Aorta (tissue), 5 donors: Measurements from ENCODE around the gene TMEM190. TPM values are rescaled to one million over a fixed set of nuclear protein-coding genes. Genes with fewer than 3 reads are reported as not detected.
"Not testable (repeated sequence)": the region's sequence is repeated elsewhere in the genome, so short reads cannot be mapped to it uniquely, and the experiment has no call there.

Experiments
- ATAC-seq: fragments of 200-7000 bp; cut with Tn5 transposase; one replicate; pipeline ENCODE4 v1.9.1; 2022; ENCODE audit warnings: moderate library complexity; ENCODE audit not compliant: low FRiP score
- DNase-seq, 2 donors: peaks; one replicate each; pipeline ENCODE4 v3.0.0-alpha.2; 2020
- H3K27ac ChIP-seq, 2 donors: one replicate each; pipeline ENCODE4 v1.5.1; 2013; ENCODE audit warnings: low read length in 2 of 2, mild to moderate bottlenecking in 2 of 2, moderate library complexity in 2 of 2, control low read depth in 1 of 2, inconsistent platforms in 1 of 2, low read depth in 1 of 2
- H3K27me3 ChIP-seq, 2 donors: one replicate each; pipeline ENCODE4 v1.6.1; 2013; ENCODE audit warnings: control low read depth in 1 of 2, low read length in 1 of 2, mild to moderate bottlenecking in 1 of 2, moderate library complexity in 1 of 2; ENCODE audit not compliant: insufficient read depth in 2 of 2, control insufficient read depth in 1 of 2
- H3K36me3 ChIP-seq, 2 donors: one replicate each; pipeline ENCODE4 v1.6.1; 2013; ENCODE audit warnings: control low read depth in 1 of 2, low read length in 1 of 2, mild to moderate bottlenecking in 1 of 2; ENCODE audit not compliant: insufficient read depth in 2 of 2, control insufficient read depth in 1 of 2
- H3K4me1 ChIP-seq, 2 donors: one replicate each; pipeline ENCODE4 v1.6.1; 2013; ENCODE audit warnings: low read length in 2 of 2, control low read depth in 1 of 2, mild to moderate bottlenecking in 1 of 2, moderate library complexity in 1 of 2; ENCODE audit not compliant: insufficient read depth in 2 of 2, control insufficient read depth in 1 of 2
- H3K4me3 ChIP-seq, 2 donors: one replicate each; pipeline ENCODE4 v1.5.1; 2013; ENCODE audit warnings: low read length in 2 of 2, control low read depth in 1 of 2, mild to moderate bottlenecking in 1 of 2
- H3K9me3 ChIP-seq: one replicate; pipeline ENCODE4 v1.6.1; 2013; ENCODE audit warnings: mild to moderate bottlenecking, low read length; ENCODE audit not compliant: control insufficient read depth
- WGBS, 2 donors: extraction: QIAGEN DNeasy Blood & Tissue Kit; methylation state at CpG; one replicate each; pipeline ENCODE4 v1.1.7; 2013; 5-methylcytosine and 5-hydroxymethylcytosine counted together
- intact Hi-C, 2 donors: fragments of 100-400 bp; cut with DNase I; formaldehyde crosslinking; loops; one replicate each; pipeline versions ENCODE4 v1.14.2 to v1.15.0; 2022
- polyA plus RNA-seq, 2 donors: library from polyadenylated mRNA; stranded (reverse); fragments of 200-250 nt; gene quantifications; one replicate each; pipeline ENCODE4 v1.2.3, GENCODE V29; 2013
- total RNA-seq, 2 donors: library from RNA; stranded (reverse); fragmentation: NEBNext Ultra II Directional; extraction: Animal tissue kit (Norgen Biotek cat#: 25700); gene quantifications; one replicate each; pipeline ENCODE4 v1.2.1, GENCODE V29; 2021
- donor health status: healthy with polysubstance abuse.
- donor health status: Bipolar disorder and iron deficiency.
- donor health status: DM: no; HTN: no; CAD: no.
- donor health status: DM: no; HTN: no; CAD: no.
- donor health status: DM: yes; HTN: yes; CAD: no.

Gene TMEM190
- total and polyA plus RNA-seq, 4 donors, result not detected

- peak overlapping the region; percentile 24 to 81 for H3K27ac ChIP-seq
- H3K9me3 ChIP-seq, result no peaks in the 10 kb centered on the region
- no peaks in the 10 kb centered on the region for H3K36me3 ChIP-seq
- peak overlapping the region; percentile 40 to 58 for H3K4me3 ChIP-seq
- ATAC-seq (peak; percentile 2), DNase-seq (peak; percentile 60 to 83)
- no peaks in the 10 kb centered on the region for H3K27me3 ChIP-seq
- intact Hi-C loops, result loop anchor here in 1 of 2 donors (1.0 kb wide), 1 partner anchor 22 kb away; the partner anchor contains the start of gene RPL28
- 10 to 11% methylated on average over 35 of the region's 35 CpGs for WGBS, 2 donors
- H3K4me1 ChIP-seq, result peaks cover 0 to 2% of the 10 kb centered on the region in 2 donors
Measured at GRCh38 chr19:55406826-55407549, 30.4 kb downstream of the TMEM190 start.

GRCh38 chr19:55407550-55407799, 30.8 kb downstream of the TMEM190 start, which contains the start of gene UBE2S:
UBE2S (minus strand) TSS chr19:55407788; CDS start chr19:55407589, 199 bp downstream.
- WGBS, 2 donors, result 2 to 3% methylated on average over 36 of the region's 36 CpGs
- not testable (repeated sequence) for H3K9me3 ChIP-seq, H3K4me1 ChIP-seq, ATAC-seq, H3K36me3 ChIP-seq, DNase-seq, H3K27me3 ChIP-seq
- intact Hi-C loops, result loop anchor here in 1 of 2 donors (1.0 kb wide), 1 partner anchor 22 kb away; the partner anchor contains the start of gene RPL28
- H3K27ac ChIP-seq, result peak within 1 kb of the TSS; percentile 24 to 81
- peak within 1 kb of the TSS; percentile 40 to 58 for H3K4me3 ChIP-seq

- Histone ChIP-seq H3K27me3 (no peaks in the 10 kb centered on the region), H3K4me3 (peak overlapping the region; percentile 20 to 58), H3K27ac (peak overlapping the region in 1 of 2 donors; percentile 81), H3K9me3 (no peaks in the 10 kb centered on the region), H3K36me3 (no peaks in the 10 kb centered on the region), H3K4me1 (peaks cover 0 to 2% of the 10 kb centered on the region in 2 donors)
- ATAC-seq, result peak; percentile 97
- DNase-seq, result peak; percentile 99
- intact Hi-C loops, result loop anchor here in 1 of 2 donors (1.0 kb wide), 1 partner anchor 23 kb away; the partner anchor contains the start of gene RPL28
- 0 to 1% methylated on average over 63 to 72 of the region's 72 CpGs for WGBS, 2 donors
Measured at GRCh38 chr19:55407800-55408532, 31.3 kb downstream of the TMEM190 start.

GRCh38 chr19:55408533-55408872, 31.9 kb downstream of the TMEM190 start:
- WGBS, 2 donors, result 60 to 66% methylated on average over 9 of the region's 9 CpGs
- intact Hi-C loops, result no loop called here
- ATAC-seq, result no peak

GRCh38 chr19:55409179-55409578, 32.6 kb downstream of the TMEM190 start:
- H3K9me3 ChIP-seq, intact Hi-C loops, H3K27ac ChIP-seq, ATAC-seq, H3K4me1 ChIP-seq, H3K27me3 ChIP-seq, DNase-seq, H3K36me3 ChIP-seq, H3K4me3 ChIP-seq: not testable (repeated sequence)
- WGBS, 2 donors, result 97% methylated on average over 8 of the region's 8 CpGs

More at GRCh38 chr19:55408533-55408872, 31.9 kb downstream of the TMEM190 start:
- Histone ChIP-seq H3K36me3 (no peaks in the 10 kb centered on the region), H3K27ac (peak overlapping the region in 1 of 2 donors; percentile 77), H3K27me3 (no peaks in the 10 kb centered on the region), H3K9me3 (no peaks in the 10 kb centered on the region), H3K4me3 (peak overlapping the region in 1 of 2 donors; percentile 20), H3K4me1 (peaks cover 0 to 2% of the 10 kb centered on the region in 2 donors)
- DNase-seq, result no peak

- Histone ChIP-seq H3K27ac (no peak overlapping the region), H3K4me1 (peaks cover 0 to 2% of the 10 kb centered on the region in 2 donors), H3K9me3 (no peaks in the 10 kb centered on the region), H3K27me3 (no peaks in the 10 kb centered on the region), H3K4me3 (no peak overlapping the region), H3K36me3 (no peaks in the 10 kb centered on the region)
- DNase-seq, result no peak
- intact Hi-C loops, result loop anchor here in 1 of 2 donors (10.0 kb wide), 1 partner anchor 265 kb away; the partner anchor contains the start of gene TNNT1
- ATAC-seq, result no peak
- whole genome bisulfite sequencing, 2 donors, result 97 to 98% methylated on average over 2 of the region's 2 CpGs
Measured at GRCh38 chr19:55410168-55410567, 33.5 kb downstream of the TMEM190 start.

- intact Hi-C loops, result loop anchor here in 1 of 2 donors (10.0 kb wide), 1 partner anchor 273 kb away; the partner anchor contains the start of gene TNNT1
- no peaks in the 10 kb centered on the region for H3K9me3 ChIP-seq
- ATAC-seq (peak; percentile 74), DNase-seq (no peak)
- 14 to 15% methylated on average over 7 of the region's 7 CpGs for WGBS, 2 donors
- H3K36me3 ChIP-seq, result no peaks in the 10 kb centered on the region
- no peaks in the 10 kb centered on the region for H3K27me3 ChIP-seq
- no peaks in the 10 kb centered on the region for H3K4me1 ChIP-seq
- no peak overlapping the region for H3K27ac ChIP-seq
- H3K4me3 ChIP-seq, result no peak overlapping the region
Measured at GRCh38 chr19:55418185-55418584, 41.6 kb downstream of the TMEM190 start.

- H3K9me3 ChIP-seq, result no peaks in the 10 kb centered on the region
- ATAC-seq (no peak), DNase-seq (no peak)
- no peaks in the 10 kb centered on the region for H3K4me1 ChIP-seq
- no peaks in the 10 kb centered on the region for H3K27me3 ChIP-seq
- WGBS, 2 donors, result 63 to 68% methylated on average over 5 of the region's 5 CpGs
- intact Hi-C loops, result loop anchor here in 1 of 2 donors (10.0 kb wide), 1 partner anchor 274 kb away; the partner anchor contains the start of gene TNNT1
- H3K36me3 ChIP-seq, result no peaks in the 10 kb centered on the region
- H3K27ac ChIP-seq, result no peak overlapping the region
- no peak overlapping the region for H3K4me3 ChIP-seq
Measured at GRCh38 chr19:55419103-55419502, 42.5 kb downstream of the TMEM190 start.
